GM23248 (cell line): Measurements from ENCODE around the gene RER1. TPM values are rescaled to one million over a fixed set of nuclear protein-coding genes. Genes with fewer than 3 reads are reported as not detected.
A peak's percentile ranks its signal among the peaks of the same experiment; 100 is the strongest.

Source experiments
- DNase-seq: peaks from one replicate; pipeline ENCODE4 v3.0.0-alpha.2; 2015
- H2AFZ ChIP-seq: fragments of 200-600 bp; sonication (generic); 2 replicates; pipeline ENCODE4 v1.6.1; 2016; ENCODE audit warnings: antibody characterized with exemption
- H3F3A ChIP-seq: fragments of 200-600 bp; sonication (generic); 2 replicates; pipeline ENCODE4 v1.6.1; 2016; ENCODE audit warnings: mild to moderate bottlenecking, antibody characterized with exemption, mixed run types; ENCODE audit not compliant: insufficient read depth
- H3K27ac ChIP-seq: fragments of 200-600 bp; sonication (generic); 2 replicates; pipeline ENCODE4 v1.5.1; 2016; ENCODE audit warnings: mild to moderate bottlenecking
- H3K27me3 ChIP-seq: fragments of 200-600 bp; sonication (generic); replicated peaks from 2 replicates; pipeline ENCODE4 v1.6.1; 2016; ENCODE audit warnings: mild to moderate bottlenecking; ENCODE audit not compliant: insufficient read depth
- H3K36me3 ChIP-seq: fragments of 200-600 bp; sonication (generic); 2 replicates; pipeline ENCODE4 v1.6.1; 2016; ENCODE audit warnings: low read depth, mild to moderate bottlenecking
- H3K4me1 ChIP-seq: fragments of 200-600 bp; sonication (generic); 2 replicates; pipeline ENCODE4 v1.6.1; 2016; ENCODE audit warnings: mild to moderate bottlenecking; ENCODE audit not compliant: insufficient read depth
- H3K4me2 ChIP-seq: fragments of 200-600 bp; sonication (generic); one replicate; pipeline ENCODE4 v1.6.1; 2016; ENCODE audit warnings: mild to moderate bottlenecking; ENCODE audit not compliant: unreplicated experiment
- H3K4me3 ChIP-seq: fragments of 200-600 bp; sonication (generic); 2 replicates; pipeline ENCODE4 v1.5.1; 2016; ENCODE audit warnings: mild to moderate bottlenecking
- H3K79me2 ChIP-seq: fragments of 200-600 bp; sonication (generic); 2 replicates; pipeline ENCODE4 v1.6.1; 2016; ENCODE audit warnings: mild to moderate bottlenecking; ENCODE audit not compliant: insufficient read depth
- H3K9ac ChIP-seq: fragments of 200-600 bp; sonication (generic); 2 replicates; pipeline ENCODE4 v1.6.1; 2016; ENCODE audit warnings: mild to moderate bottlenecking
- H3K9me2 ChIP-seq: fragments of 200-600 bp; sonication (generic); 2 replicates; pipeline ENCODE4 v1.6.1; 2016; ENCODE audit warnings: mixed run types, mild to moderate bottlenecking, moderate library complexity; ENCODE audit not compliant: insufficient read depth
- H3K9me3 ChIP-seq: fragments of 200-600 bp; sonication (generic); one replicate; pipeline ENCODE4 v1.6.1; 2017; ENCODE audit warnings: low read depth
- H4K20me1 ChIP-seq: fragments of 200-600 bp; sonication (generic); 2 replicates; pipeline ENCODE4 v1.6.0; 2016; ENCODE audit not compliant: insufficient read depth
- EZH2 ChIP-seq: fragments of 200-600 bp; sonication (generic); IDR thresholded peaks from 2 replicates; pipeline ENCODE4 v1.6.1; 2018; ENCODE audit warnings: antibody characterized with exemption, mild to moderate bottlenecking; ENCODE audit not compliant: insufficient read depth, poor library complexity, severe bottlenecking
- EZH2phosphoT487 ChIP-seq: fragments of 200-600 bp; sonication (generic); IDR thresholded peaks from 2 replicates; pipeline ENCODE4 v1.6.1; 2018; ENCODE audit warnings: antibody characterized with exemption, moderate library complexity, mild to moderate bottlenecking, low read depth; ENCODE audit not compliant: insufficient read depth
- WGBS, 2 experiments: methylation state at CpG; one replicate each; pipeline ENCODE4 v1.1.6; 2015 to 2017; ENCODE audit warnings: low lambda C conversion rate in 2 of 2, low coverage in 1 of 2; ENCODE audit errors: missing lambda C conversion rate in 2 of 2; 5-methylcytosine and 5-hydroxymethylcytosine counted together
- in situ Hi-C: fragments of 300-500 bp; cut with MboI; formaldehyde crosslinking; loops from 2 replicates; pipeline ENCODE4 v1.15.0; 2020
- polyA plus RNA-seq: library from polyadenylated mRNA; unstranded; fragments of >200 nt; fragmentation: Nextera tagmentation; extraction: Ambion mirVana; gene quantifications from 2 replicates; pipeline ENCODE4 v1.2.1, GENCODE V29; 2016
- total RNA-seq: library from RNA; depleted of rRNA; stranded (reverse); fragments of >200 nt; shearing (Covaris generic); gene quantifications from 2 replicates; pipeline ENCODE4 v1.2.3, GENCODE V29; 2014

The RER1 gene
- total and polyA plus RNA-seq, 2 experiments from 2014 or later = 135 to 331 TPM

DNA sequence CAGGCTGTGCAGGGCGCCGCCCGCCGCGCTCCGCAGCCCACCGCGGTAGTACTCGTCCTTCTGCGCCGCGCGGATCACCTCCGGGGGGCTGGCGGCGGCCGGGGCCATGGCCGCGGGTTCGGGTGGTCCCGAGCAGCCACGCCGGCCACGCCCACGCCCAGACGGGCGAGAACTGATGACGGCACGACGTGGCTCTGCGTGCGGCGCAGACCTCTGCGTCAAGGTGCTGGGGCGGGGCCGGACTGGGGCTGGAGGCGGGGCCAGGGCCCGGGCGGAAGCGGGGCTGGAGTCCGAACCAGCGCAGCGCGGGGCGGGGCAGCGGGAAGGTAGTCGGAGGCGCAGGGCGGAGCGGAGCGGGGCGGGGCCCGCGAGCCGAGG lies 20.7 kb downstream of the RER1 start, which contains the start of gene PEX10:
Gene PEX10, minus strand, starts transcription at position 170 of the 378 bp plus-strand sequence. Its CDS starts 62 bp downstream, at position 108.
- WGBS, 2 experiments = 1% methylated on average over 40 to 47 of the region's 55 CpGs
- Histone ChIP-seq H3F3A (no peaks in the 10 kb centered on the region), H3K4me1 (no peaks in the 10 kb centered on the region), H3K4me2 (peak within 1 kb of the TSS; percentile 86), H3K27me3 (no peaks in the 10 kb centered on the region), H3K79me2 (peaks cover 16% of the 10 kb centered on the region), H3K36me3 (no peaks in the 10 kb centered on the region), H3K9ac (peak within 1 kb of the TSS; percentile 89), H3K27ac (peak within 1 kb of the TSS; percentile 56), H3K9me2 (no peaks in the 10 kb centered on the region), H3K9me3 (no peaks in the 10 kb centered on the region), H4K20me1 (no peaks in the 10 kb centered on the region), H2AFZ (peak within 1 kb of the TSS; percentile 79), H3K4me3 (peak within 1 kb of the TSS; percentile 91)
- in situ Hi-C loops = loop anchor here (10.0 to 25.0 kb wide), 3 partner anchors 132 to 1012 kb away; partner anchors contain the start of gene ACTRT2
- TF ChIP-seq EZH2 (no peak), EZH2phosphoT487 (no peak)
- peak; percentile 99 for DNase-seq

DNA sequence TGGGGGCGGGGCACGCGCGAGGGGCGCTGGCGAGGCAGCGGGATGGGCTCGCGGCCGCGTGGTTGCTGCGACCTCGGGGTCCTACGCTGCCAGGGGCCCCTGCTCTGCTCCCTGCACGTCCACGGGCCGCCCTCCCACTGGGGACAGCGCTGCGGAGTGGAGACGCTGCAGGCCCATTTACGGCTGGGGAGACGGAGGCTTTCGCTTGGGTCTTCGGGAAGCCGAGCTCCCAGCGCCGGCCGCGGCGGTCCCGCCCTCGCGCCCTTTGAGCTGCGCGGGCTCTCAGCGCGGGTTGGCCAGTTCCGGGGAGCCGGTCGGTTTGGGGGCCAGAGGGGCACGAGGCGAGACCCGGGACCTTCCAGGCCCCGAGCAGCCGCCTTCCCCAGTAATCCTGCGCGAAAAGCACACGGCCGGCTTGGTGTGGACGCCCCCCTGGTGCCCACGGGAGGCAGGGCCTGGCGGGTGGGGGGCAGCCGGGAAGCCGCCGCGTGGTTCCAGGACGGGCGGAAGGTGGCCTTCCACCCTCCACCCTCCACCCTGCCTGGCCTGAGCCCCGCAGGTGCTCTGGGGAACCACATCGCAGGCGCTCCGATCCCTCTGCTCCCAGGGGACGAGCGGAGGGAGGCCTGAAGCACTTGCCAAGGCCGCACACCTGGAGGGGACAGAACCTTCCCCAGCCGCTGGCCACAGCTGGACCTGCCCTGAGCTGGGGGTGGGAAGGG lies 21.3 kb downstream of the RER1 start:
- Histone ChIP-seq H3K4me1 (no peaks in the 10 kb centered on the region), H3K4me3 (peak overlapping the region; percentile 91), H3K9me2 (no peaks in the 10 kb centered on the region), H3K27ac (no peak overlapping the region), H3K4me2 (peak overlapping the region; percentile 64), H3K79me2 (peaks cover 16% of the 10 kb centered on the region), H3K36me3 (no peaks in the 10 kb centered on the region), H3F3A (no peaks in the 10 kb centered on the region), H4K20me1 (no peaks in the 10 kb centered on the region), H3K9me3 (no peaks in the 10 kb centered on the region), H3K27me3 (no peaks in the 10 kb centered on the region), H2AFZ (peak overlapping the region; percentile 69), H3K9ac (peak overlapping the region; percentile 89)
- no peak for TF ChIP-seq EZH2
- TF ChIP-seq EZH2phosphoT487 = no peak
- peak; percentile 78 for DNase-seq
- 1 to 3% methylated on average over 32 to 54 of the region's 66 CpGs for WGBS, 2 experiments
- in situ Hi-C loops = loop anchor here (10.0 to 25.0 kb wide), 3 partner anchors 132 to 1012 kb away; partner anchors contain the start of gene ACTRT2

DNA sequence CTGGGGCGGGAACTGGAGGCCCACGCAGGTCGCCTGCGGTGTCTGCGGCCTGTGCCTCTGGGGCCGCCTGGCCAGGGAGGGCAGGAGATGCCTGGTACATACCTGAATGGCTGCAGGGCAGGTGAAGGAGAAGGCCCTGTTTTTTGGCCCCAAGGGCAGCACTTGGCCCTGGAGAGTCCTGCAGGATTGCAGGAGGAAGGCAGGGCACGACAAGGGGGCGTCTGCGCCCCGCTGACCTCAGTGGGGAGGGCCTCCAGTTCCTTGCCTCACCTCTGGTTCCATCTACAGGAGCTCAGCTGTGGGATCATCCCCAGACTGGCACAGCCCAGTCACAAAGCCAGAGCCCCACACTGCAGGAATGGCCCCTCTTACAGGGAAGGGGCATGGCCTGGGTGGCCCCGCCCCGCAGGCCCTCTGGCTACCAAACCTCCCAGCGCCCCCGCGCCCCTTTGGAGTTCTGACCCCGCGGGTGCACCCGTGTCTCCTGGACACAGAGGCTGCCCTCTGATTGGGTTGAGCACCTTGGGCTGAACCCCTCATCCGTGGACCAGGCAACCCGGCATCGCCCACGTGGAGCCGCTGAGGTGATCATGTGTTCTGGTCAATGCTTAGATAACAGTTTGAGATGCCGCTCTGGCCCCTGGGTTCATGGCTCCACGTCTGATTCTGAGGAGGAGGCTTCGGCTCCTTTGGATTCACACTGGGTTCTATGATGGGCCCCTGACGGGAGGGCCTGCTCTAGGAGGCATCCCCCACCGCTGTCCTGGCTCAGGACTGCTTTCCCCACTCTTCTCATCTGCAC lies 22.1 kb downstream of the RER1 start:
- no peak for DNase-seq
- TF ChIP-seq EZH2 (no peak), EZH2phosphoT487 (no peak)
- Histone ChIP-seq H3K36me3 (no peaks in the 10 kb centered on the region), H2AFZ (0 out of 2 replicates have a peak overlapping the region, but pooled peaks have one; percentile 69), H3K9ac (peak overlapping the region; percentile 89), H3K27ac (no peak overlapping the region), H3K27me3 (peaks cover 5% of the 10 kb centered on the region), H3K79me2 (peaks cover 16% of the 10 kb centered on the region), H3F3A (no peaks in the 10 kb centered on the region), H3K9me2 (no peaks in the 10 kb centered on the region), H3K4me1 (no peaks in the 10 kb centered on the region), H3K4me3 (peak overlapping the region; percentile 91), H3K4me2 (peak overlapping the region; percentile 64), H4K20me1 (no peaks in the 10 kb centered on the region), H3K9me3 (no peaks in the 10 kb centered on the region)
- WGBS, 2 experiments = 37 to 46% methylated on average over 21 to 25 of the region's 28 CpGs
- in situ Hi-C loops = loop anchor here (10.0 to 25.0 kb wide), 3 partner anchors 131 to 1011 kb away; partner anchors contain the start of gene ACTRT2

DNA sequence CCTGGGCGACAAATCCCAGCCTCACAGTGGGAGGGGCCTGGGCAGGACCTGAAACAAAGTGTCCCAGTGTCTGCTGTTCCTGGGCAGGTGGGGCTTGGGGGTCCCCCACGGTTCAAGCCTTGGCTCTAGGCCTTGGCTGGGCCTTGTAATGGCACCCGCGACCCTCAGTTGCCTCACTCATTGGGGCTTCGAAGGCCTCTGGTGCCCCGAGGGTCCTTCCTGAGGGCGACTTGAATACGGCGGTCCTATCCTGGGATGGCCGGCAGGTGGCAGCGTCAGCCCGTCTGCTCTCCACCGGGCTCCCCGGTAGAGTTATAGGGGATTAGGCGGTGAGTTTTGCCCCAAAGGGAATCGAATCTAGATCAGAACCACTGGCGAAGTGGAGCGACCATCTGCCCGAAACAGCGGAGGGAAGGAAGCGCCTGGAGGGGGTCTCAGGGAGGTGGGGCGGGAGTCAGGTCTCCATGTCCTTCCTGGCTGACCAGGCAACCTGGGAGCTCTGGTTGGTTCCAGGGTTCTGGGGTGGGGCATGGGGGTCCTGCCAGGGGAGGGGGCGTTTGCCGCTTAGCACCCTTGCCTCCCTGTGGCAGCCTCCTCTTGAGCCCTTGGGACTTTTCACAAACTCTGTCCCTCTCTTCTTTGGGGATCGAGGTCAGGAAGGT lies 22.8 kb downstream of the RER1 start:
- WGBS, 2 experiments = 1 to 2% methylated on average over 22 to 24 of the region's 25 CpGs
- Histone ChIP-seq H3K79me2 (peaks cover 16% of the 10 kb centered on the region), H3K9me2 (no peaks in the 10 kb centered on the region), H4K20me1 (no peaks in the 10 kb centered on the region), H3K4me1 (no peaks in the 10 kb centered on the region), H3K9me3 (no peaks in the 10 kb centered on the region), H3K27ac (no peak overlapping the region), H3K4me2 (no peak overlapping the region), H3F3A (no peaks in the 10 kb centered on the region), H3K27me3 (peaks cover 6% of the 10 kb centered on the region), H3K4me3 (no peak overlapping the region), H3K9ac (no peak overlapping the region), H3K36me3 (no peaks in the 10 kb centered on the region), H2AFZ (no peak overlapping the region)
- in situ Hi-C loops = loop anchor here (10.0 to 25.0 kb wide), 3 partner anchors 130 to 1010 kb away; partner anchors contain the start of gene ACTRT2
- peak; percentile 74 for DNase-seq
- TF ChIP-seq EZH2 = no peak
- no peak for TF ChIP-seq EZH2phosphoT487
